ENCODE results near the gene SERPINA10. TPM values are rescaled to one million over a fixed set of nuclear protein-coding genes. Genes with fewer than 3 reads are reported as not detected.

Gene SERPINA10
- total RNA-seq, 5 donors from 2014 or later (not counting 1 experiment from before 2014, with no cell fraction given): 0.15 TPM; not detected in 4

DNA sequence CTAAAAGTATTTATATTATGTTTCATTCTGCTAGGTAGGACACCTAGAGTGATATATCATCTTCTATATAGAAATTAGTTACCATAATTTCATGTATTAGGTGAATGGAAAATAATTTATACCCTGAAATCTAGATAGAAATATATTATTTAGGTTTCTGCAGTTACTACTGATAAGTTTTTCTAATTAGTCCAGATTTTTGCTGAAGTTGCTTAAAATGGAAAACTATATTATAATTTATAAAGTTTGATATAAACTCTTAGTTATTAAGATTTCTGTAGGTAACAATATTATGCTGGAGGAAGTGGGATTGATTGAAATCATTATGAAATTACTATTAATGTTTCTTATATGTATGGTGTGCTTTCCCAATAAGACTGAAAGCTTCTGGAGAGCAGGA, 56.0 kb downstream of the SERPINA10 start:
- Histone ChIP-seq H3K27me3 (replicated peaks in 1 of 2; ENCODE audit: control insufficient read depth in 2 of 2, extremely low read depth in 1 of 2, insufficient read depth in 2 of 2, low read length in 1 of 2) (no peaks in the 10 kb centered on the region), H3K4me1 (ENCODE audit: control insufficient read depth in 1 of 2, extremely low read depth in 1 of 2, insufficient read depth in 2 of 2, low read length in 2 of 2) (no peaks in the 10 kb centered on the region), H3K36me3 (ENCODE audit: control insufficient read depth in 2 of 2, extremely low read depth in 1 of 2, insufficient read depth in 1 of 2, low read length in 1 of 2) (no peaks in the 10 kb centered on the region), H3K27ac (ENCODE audit: low read length) (no peak overlapping the region), H3K4me3 (ENCODE audit: control insufficient read depth in 1 of 2, extremely low read depth in 1 of 2, low read length in 1 of 2) (no peak overlapping the region), H3K9me3 (no peaks in the 10 kb centered on the region)
- DNase-seq (no peak), ATAC-seq (replicated peaks in 1 of 4) (no peak)
- H3K4me1 Mint-ChIP-seq: no peaks in the 10 kb centered on the region
- ChIA-PET CTCF (no interaction called here), POLR2A (no interaction called here)
- no peak overlapping the region for H3K27ac Mint-ChIP-seq
- no peak overlapping the region for H3K4me3 Mint-ChIP-seq
- H3K9me3 Mint-ChIP-seq: no peaks in the 10 kb centered on the region
- H3K36me3 Mint-ChIP-seq: no peaks in the 10 kb centered on the region
- H3K27me3 Mint-ChIP-seq: peaks cover 0 to 1% of the 10 kb centered on the region in 2 donors

Other genes with a start within 250 kb of the SERPINA10 start
- 100 to 1,000 TPM; 258 to 448 (median 265) TPM for gene DDX24, start 212.1 kb downstream of the SERPINA10 start, total RNA-seq
- 10 to 100 TPM in 3 of 5 donors, 1 to 10 TPM in 2; 7.1 to 10.4 (median 10.0) TPM for gene IFI27L1, start 212.0 kb downstream of the SERPINA10 start, total RNA-seq
- 1 to 10 TPM; 1.6 to 6.1 (median 1.8) TPM for gene IFI27, start 182.5 kb downstream of the SERPINA10 start, total RNA-seq
- gene IFI27L2, start 163.7 kb downstream of the SERPINA10 start, total RNA-seq: 10 to 100 TPM; 18.2 to 37.4 (median 27.7) TPM
- 1 to 10 TPM in 3 of 5 donors, under 1 TPM in 2; 0.41 to 2.5 (median 1.3) TPM for gene PPP4R4, start 118.9 kb downstream of the SERPINA10 start, total RNA-seq
- gene SERPINA6, start 30.1 kb upstream of the SERPINA10 start, total RNA-seq: not detected
- not detected for gene SERPINA2, start 73.4 kb upstream of the SERPINA10 start, total RNA-seq
- 10 to 100 TPM in 1 of 5 donors, 1 to 10 TPM in 3, under 1 TPM in 1; 0.63 to 11.1 (median 6.7) TPM for gene SERPINA1, start 95.3 kb upstream of the SERPINA10 start, total RNA-seq
- not detected for gene SERPINA11, start 159.5 kb upstream of the SERPINA10 start, total RNA-seq
- gene SERPINA9, start 182.9 kb upstream of the SERPINA10 start, total RNA-seq: not detected
- gene SERPINA12, start 216.2 kb upstream of the SERPINA10 start, total RNA-seq: not detected

Measured in T-cell (primary cell).